ENCODE results near the gene BHLHE23.

Gene BHLHE23

DNA sequence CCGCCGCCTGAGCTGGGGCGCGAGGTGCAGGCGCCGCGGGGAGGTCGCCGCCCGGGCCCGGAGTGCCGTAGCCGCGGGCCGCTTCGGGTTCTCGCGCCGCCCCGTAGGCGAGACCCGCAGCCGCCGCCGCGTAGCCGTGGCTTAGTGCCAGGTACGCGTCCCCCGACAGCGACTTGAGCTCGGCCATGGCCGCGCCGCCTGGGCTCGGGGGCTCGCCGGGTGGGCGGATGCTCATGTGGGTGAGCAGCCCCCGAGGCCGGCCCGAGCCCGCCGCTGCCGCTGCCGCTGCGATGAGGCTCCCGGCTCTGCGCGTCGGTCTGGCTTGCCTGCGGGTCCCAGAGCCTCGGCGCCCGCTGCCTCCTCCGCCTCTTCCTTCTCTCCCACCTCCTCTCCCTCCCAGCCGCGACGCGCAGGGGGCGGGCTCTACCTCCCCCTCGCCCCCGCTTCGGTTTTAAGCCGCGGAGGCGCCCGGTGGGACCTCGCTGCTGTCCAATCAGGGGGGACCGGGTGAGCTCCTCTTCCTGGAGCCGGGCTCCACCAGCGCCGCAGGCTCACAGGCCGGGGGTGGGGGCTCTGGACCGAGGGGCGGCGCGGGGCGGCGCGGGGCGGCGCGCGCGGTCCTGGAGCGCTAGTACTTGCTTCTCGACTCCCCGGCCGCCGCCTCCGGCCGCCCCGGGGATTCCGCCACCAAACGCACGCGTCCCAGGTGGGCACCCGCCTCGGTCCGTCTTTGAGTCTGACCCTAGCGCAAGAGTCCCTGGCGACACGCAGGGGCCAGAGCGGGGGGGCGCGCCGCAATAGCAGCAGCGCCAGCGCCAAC is at the start of gene BHLHE23:
BHLHE23 (minus strand) TSS at position 425 of the 820 bp plus-strand sequence; CDS start at position 235, 190 bp downstream.
- no peak for DNase-seq

- no peak for DNase-seq
These were observed 48.9 kb upstream of the BHLHE23 start for GRCh38 chr20:63055575-63056235.

- no peak for DNase-seq
These were observed 48.0 kb upstream of the BHLHE23 start for GRCh38 chr20:63054681-63055240.

DNA sequence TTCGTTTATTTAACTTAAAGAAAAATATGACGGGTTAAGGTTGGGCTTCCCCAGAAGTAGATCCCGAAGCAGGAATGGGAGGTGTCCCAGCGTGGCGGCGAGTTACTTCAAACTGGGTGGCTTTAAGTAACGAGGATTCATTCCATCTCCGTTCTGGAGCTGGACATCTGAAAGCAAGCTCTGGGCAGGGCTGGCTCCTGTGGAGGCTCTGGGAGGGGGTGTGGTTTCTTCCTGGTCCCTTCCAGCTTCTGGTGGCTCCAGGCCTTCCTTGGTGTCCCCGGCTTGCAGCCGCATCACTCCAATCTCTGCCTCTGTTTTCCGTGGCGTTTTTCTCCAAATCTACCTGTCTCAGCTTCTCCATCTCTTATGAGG is 47.3 kb upstream of the BHLHE23 start:
- DNase-seq = no peak

GRCh38 chr20:63053432-63054102 is 46.8 kb upstream of the BHLHE23 start:
- DNase-seq = no peak

DNA sequence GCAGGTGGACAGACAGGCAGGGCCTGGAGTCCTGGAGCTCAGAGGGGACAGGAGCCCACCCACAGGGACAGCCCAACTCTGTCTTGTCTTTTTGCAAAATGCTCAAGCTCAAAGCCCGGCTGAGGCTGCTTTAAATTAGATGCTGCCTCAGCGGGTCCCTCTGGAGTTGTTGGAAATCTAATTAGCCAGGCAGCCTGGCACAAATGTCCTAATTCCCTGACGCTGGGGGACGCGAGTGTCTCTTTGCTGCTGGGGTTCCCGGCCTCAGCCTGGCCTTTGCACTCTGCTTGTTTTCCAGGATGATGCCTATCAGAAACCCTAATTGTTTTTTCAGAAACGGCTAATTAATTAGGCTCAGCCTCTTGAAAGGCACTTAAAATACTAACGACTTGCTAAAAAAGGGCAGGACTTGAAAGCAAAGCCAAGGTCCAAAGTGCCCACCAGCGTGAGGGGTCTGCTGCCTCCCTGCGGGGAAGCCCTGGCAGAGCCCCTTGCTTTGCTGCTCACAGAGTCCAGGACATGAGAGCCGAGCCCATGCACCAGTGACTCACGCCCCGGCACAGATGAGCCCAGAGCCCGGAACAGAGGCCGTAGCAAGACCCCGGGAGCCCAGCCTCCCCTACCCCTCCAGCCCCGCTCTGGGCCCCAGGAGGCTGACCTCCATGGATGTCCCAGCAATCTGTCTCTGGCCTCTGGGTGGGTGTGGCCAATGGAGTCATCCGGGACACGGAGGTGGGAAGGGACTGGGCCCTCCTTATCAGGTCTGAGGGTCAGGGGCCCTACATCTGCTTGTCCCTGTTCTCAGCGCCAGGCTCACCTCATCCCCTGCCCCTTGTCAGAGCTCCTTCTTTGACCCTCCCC is 46.0 kb upstream of the BHLHE23 start:
- DNase-seq = no peak

DNA sequence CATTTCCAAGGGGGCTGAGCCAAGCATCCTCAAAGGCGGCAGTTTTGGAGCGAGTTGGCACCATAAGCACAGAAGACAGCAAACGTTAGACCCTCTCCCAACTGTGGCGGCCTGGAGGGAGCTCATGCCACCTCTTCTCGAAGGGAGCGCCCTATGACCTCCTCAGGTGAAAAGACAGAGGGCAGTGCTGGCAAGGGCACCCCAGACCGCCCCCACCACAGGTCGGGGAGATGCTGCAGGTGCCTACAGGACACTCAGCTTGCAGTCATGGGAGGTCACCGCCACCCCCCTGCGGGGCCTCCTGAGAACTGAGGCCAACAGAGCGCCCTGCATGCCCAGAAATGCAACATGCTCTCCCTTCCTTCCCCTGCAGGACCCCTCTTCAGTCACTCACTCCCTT is 45.1 kb upstream of the BHLHE23 start:
- no peak for DNase-seq

DNA sequence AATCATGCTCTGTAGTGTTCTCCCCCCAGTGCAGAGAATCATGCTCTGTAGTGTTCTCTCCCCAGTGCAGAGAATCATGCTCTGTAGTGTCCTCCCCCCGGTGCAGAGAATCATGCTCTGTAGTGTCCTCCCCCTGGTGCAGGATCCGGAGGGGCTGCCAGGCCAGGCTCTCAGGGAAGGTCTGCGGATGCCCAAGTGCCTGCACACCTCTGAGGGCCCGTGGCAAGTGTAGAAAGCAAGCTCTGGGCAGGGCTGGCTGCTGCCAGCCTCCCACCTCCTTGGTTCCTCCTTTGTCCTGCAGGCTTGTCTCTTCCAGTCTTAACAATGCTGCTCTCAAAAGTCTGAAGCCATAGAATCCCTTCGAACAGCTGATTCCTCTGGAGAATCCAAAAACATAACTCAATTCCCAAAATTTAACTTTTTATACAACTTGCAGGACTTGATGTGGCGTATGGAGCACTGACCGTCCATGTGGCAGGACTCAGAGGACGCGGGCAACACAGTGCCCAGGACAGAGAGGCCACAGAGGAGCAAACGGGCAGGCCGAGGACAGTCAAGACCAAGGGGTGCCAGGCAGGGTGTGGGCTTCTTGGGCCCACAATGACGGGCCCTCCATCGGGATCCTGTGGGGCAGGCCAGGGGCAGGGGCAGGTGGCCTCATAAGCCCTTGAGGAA is 44.6 kb upstream of the BHLHE23 start:
- no peak for DNase-seq

DNA sequence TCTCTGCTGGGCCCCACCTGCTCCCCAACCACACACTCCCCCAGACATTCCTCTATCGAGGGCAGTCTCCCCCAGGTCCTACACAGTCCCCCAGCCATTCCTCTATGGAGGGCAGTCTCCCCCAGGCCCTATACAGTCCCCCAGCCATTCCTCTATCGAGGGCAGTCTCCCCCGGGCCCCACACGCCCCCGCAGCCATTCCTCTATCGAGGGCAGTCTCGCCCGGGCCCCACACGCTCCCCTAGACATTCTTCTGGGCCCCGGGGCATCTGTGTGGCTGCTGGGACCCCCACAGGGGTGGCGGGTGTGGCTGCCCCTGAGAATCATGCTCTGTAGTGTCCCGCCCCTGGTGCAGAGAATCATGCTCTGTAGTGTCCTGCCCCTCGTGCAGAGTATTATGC is 43.6 kb upstream of the BHLHE23 start:
- no peak for DNase-seq

DNA sequence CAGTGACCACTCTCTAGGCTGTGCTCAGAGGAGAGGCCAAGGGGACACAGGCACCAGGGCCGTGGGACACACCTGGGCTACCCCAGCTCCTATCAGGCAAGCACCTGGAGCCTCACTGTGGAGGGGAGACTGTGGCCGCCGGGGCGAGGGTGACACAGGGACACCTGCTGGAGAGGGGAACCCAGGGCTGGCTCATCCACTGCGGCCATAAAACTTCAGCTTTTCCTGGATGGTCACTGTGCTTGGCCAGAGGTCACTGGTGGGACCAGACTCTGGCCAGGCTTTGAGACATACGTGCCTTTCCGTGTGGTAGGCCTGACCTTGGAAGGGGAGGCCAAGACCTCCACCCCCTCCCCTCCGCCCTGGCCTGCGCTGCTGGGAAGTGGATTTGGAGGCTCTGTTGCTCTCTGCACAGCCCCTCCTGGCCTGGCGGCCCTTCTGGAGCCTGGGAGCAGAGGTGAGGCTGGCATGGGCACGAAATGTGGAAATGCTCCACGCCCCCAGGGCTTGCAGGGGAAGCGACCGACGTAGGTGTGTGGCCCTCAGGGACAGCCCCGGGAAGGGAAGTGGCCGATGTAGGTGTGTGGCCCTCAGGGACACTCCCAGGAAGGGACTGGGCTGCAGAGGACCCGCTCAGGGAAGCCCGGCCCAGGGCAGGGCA is 42.9 kb upstream of the BHLHE23 start:
- no peak for DNase-seq

DNA sequence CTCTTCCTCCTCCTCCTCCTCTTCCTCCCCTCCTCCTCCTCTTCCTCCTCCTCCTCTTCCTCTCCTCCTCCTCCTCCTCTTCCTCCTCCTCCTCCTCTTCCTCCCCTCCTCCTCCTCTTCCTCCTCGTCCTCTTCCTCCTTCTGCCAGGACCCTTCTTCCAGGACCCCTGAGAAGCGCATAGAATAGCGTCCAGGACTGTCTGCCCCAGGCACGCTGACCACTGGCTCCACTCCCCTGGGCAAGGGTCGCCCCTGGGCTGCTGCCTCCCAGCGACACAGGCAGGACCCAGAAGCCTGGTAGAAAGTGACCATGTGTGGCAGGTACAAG is 42.4 kb upstream of the BHLHE23 start:
- no peak for DNase-seq

- DNase-seq = no peak
These were observed 41.9 kb upstream of the BHLHE23 start for GRCh38 chr20:63048516-63049190.

DNA sequence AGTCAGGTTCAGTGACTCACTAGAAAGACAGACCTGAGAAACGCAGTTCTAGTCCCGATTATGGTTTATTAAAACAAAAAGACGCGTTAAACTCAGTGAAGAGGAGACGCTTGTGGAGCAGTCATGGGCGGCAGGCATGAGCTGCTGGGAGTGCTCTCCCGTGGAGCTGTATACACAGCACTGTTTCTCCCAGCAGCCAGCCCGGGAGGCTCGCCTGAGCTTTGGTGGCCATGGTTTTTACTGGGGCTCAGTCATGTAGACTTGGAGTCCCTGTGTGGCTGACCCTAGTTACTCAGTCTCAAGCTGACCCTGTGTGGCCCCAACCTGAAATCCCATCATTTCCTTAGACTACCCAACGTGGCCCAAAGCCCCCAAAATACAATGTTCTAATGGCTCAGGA is 41.2 kb upstream of the BHLHE23 start:
- DNase-seq = no peak

- no peak for DNase-seq
These were observed 40.5 kb upstream of the BHLHE23 start for GRCh38 chr20:63047267-63047666.

DNA sequence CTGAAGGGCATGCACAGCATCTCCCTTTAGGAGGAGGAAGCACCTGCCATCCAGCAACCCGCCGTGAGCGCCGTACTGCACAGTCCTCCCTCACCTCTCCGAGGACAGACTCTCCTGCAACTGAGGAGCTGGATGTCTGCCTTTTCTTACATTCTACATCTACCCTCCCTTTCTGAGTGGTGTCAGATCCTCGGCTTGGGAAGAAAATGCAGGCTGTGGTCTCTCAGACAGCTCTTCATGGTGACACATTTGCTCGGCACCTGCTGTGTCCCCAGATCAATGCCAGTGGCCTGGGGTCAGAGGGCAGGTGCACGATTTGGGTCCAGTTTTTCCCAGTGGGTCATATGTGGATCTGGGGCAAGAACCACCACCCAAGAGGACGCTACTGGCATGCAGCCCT is 40.1 kb upstream of the BHLHE23 start:
- DNase-seq = no peak

GRCh38 chr20:63045991-63046390 is 39.2 kb upstream of the BHLHE23 start:
- no peak for DNase-seq

DNA sequence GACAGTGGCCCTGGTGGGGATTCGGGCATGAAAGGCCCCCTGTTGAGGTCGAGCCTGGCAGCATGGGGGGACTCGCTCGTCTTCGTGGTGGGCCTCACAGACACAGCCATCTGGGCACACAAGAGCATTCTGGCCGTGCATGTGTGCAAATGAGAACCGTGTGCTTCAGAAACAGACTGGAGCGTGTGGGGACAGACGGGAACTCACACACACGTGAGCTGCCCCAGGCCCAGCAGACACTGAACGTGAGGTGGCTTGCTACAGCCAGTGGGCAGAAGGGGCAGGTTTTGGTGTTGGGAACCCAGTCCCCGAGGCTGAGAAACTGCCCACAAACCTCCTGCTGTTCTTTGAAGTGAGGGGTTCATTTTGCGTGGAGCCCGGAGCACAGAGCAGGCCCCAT is 38.6 kb upstream of the BHLHE23 start:
- no peak for DNase-seq

DNA sequence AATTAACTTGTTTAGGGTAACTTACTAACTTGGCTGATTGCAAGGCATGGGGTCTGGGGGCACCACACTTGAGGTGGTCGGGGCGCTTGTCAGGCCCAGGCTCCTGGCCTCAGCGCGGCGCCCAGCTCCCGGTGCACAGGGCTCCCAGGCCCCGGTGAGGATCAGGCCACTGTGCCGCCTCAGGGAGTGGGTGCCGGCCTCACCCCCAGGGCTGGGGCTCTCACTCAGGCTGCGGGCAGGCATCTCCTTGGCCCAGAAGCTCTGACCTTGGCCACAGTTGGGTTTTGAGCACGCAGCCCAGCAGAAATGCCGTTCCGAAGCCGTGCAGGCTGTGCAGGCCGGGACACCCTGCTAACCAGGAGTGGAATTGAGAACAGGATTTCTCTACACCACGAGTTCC is 37.8 kb upstream of the BHLHE23 start:
- no peak for DNase-seq

- DNase-seq = no peak
These were observed 37.4 kb upstream of the BHLHE23 start for GRCh38 chr20:63044204-63044600.

GRCh38 chr20:63043348-63044203 is 36.8 kb upstream of the BHLHE23 start:
- no peak for DNase-seq

Measured in RPMI8226 (cell line).